ENCODE results near the gene RGS3.

- TF ChIP-seq CTCF (IDR thresholded peaks at IDR 0.05; ENCODE audit: insufficient read depth, low read length) (no peak), REST (IDR thresholded peaks at IDR 0.05; ENCODE audit: insufficient replicate concordance, low read depth) (no peak), GABPA (IDR thresholded peaks at IDR 0.05; ENCODE audit: low read depth) (no peak), POLR2AphosphoS5 (IDR thresholded peaks at IDR 0.05; ENCODE audit: low read depth) (no peak)
Measured at GRCh38 chr9:113546566-113546965, 83.0 kb downstream of the RGS3 start.
